ENCODE data around the gene INPP4A.

DNA sequence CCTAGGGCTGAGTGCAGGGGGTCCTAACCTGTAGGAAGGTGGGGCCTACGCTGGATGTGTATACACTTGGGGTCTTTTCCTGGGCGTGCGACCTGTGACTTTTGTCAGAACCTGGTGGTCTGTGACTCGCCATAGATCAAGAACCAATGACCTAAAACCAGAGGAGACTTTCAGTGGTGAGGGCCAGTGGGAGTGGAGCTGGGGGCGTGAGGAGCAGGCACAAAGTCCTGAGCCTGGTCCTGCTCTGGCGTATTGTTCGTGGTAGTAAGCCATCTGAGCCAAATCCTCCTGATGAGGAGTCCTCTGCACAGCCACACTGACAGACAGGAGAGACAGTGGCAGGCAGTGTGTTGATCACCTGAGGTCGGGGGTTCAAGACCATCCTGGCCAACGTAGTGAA is 8.9 kb downstream of the INPP4A start:
- TF ChIP-seq POLR2A (IDR thresholded peaks at IDR 0.05) (no peak), CTCF (IDR thresholded peaks at IDR 0.05) (no peak)
